Mammary epithelial cell (primary cell): ENCODE data around the gene TGM3.

ENCODE experiments used
- EZH2 ChIP-seq: IDR thresholded peaks from 2 replicates; pipeline ENCODE4 v1.6.1; 2012; ENCODE audit warnings: low read length, inconsistent platforms, borderline replicate concordance
- TF ChIP-seq, protein P1 (sequence below), 2 donors: IDR thresholded peaks in 1 of 2; conservative IDR thresholded peaks in 1 of 2; 2 replicates each; pipeline ENCODE4 v1.5.1; 2011 to 2012; ENCODE audit warnings: inconsistent platforms in 2 of 2, low read length in 2 of 2, mild to moderate bottlenecking in 2 of 2, control low read depth in 1 of 2, low read depth in 1 of 2; ENCODE audit not compliant: insufficient read depth in 1 of 2; ENCODE audit errors: extremely low read depth in 1 of 2

- no peak for TF ChIP-seq EZH2
- TF ChIP-seq, protein P1, sequence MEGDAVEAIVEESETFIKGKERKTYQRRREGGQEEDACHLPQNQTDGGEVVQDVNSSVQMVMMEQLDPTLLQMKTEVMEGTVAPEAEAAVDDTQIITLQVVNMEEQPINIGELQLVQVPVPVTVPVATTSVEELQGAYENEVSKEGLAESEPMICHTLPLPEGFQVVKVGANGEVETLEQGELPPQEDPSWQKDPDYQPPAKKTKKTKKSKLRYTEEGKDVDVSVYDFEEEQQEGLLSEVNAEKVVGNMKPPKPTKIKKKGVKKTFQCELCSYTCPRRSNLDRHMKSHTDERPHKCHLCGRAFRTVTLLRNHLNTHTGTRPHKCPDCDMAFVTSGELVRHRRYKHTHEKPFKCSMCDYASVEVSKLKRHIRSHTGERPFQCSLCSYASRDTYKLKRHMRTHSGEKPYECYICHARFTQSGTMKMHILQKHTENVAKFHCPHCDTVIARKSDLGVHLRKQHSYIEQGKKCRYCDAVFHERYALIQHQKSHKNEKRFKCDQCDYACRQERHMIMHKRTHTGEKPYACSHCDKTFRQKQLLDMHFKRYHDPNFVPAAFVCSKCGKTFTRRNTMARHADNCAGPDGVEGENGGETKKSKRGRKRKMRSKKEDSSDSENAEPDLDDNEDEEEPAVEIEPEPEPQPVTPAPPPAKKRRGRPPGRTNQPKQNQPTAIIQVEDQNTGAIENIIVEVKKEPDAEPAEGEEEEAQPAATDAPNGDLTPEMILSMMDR (conservative IDR thresholded peaks at IDR 0.05 in 1 of 2, IDR thresholded peaks at IDR 0.05 in 1 of 2; ENCODE audit: extremely low read depth in 1 of 2, insufficient read depth in 1 of 2, low read depth in 1 of 2, low read length in 2 of 2), result no peak
Observed at GRCh38 chr20:2298116-2298515, 2.3 kb downstream of the TGM3 start.
